HG03139 (cell line): ENCODE measurements around the gene TCF12.
"Not testable (repeated sequence)": the region's sequence is repeated elsewhere in the genome, so short reads cannot be mapped to it uniquely, and the experiment has no call there.

Experiments used
- ATAC-seq: cut with Tn5 transposase; IDR thresholded peaks from one replicate; pipeline ENCODE4 v1.9.1; 2021; ENCODE audit not compliant: unreplicated experiment

TCF12 gene

DNA sequence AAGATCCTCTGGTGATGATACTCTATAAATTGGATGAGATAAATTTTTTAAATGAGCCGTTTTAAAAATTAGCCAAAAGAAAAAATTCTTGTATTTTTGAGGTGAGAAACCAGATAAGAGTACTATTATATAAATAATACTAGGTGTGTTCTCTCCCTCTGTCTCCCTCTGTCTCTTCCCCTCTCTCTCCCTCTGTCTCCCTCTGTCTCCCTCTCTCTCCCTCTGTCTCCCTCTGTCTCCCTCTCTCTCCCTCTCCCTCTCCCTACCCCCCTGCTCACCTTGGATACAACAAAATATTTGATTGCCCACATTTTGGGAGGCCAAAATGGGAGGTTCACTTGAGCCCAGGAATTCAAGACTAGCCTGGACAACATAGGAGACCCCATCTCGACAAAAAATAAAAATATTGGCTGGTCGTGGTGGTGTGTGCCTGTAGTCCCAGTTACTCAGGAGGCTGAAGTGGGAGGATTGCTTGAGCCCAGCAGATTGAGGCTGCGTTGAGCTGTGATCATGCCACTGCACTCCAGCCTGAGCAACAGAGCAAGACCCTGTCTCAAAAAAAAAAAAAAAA is 168.5 kb downstream of the TCF12 start:
- ATAC-seq: no peak

DNA sequence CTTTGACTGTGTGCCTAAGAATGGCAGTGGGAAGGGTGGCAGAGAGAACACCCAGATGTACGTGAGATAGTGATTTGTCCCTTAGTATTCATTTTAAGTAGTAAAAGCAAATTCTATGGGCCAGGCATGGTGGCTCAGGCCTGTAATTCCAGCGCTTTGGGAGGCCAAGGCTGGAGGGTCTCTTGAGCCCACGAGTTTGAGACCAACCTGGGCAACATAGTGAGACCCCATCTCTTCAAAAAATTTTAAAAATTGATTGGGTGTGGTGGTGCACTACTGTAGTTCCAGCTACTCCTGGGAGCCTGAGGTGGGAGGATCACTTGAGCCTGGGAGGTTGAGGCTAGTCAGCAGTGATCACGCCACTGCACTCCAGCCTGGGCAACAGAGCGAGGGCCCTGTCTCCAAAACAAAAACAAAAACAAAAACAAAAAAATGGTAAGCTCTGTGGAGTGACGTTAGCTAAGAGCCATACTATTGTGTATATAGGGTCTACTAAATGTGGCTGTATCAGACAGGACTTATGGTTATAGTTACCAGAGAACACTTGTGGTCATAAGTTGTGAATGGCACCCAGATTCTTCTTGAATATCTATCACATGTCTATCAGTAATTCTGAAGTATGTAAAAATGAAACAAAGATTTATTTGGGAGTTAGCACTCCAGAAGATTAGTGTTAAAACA is 171.5 kb downstream of the TCF12 start:
- no peak for ATAC-seq

DNA sequence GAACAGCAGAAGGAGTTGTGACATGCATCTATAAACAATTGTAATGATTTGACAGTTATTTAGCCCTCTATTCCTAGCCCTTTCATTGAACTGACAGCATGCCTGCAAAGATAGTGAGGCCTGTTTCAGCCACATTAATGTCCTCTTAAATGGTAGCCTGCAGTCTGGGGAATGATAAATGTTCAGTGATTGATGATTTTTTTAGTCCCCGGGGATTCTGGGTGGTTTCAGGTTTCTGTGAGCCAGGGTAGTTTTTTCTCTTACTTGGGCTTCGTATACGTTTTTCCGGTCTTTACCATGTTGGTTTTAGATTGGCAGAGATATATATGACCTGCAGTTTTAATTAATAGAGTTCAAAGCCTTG is 172.0 kb downstream of the TCF12 start:
- no peak for ATAC-seq

DNA sequence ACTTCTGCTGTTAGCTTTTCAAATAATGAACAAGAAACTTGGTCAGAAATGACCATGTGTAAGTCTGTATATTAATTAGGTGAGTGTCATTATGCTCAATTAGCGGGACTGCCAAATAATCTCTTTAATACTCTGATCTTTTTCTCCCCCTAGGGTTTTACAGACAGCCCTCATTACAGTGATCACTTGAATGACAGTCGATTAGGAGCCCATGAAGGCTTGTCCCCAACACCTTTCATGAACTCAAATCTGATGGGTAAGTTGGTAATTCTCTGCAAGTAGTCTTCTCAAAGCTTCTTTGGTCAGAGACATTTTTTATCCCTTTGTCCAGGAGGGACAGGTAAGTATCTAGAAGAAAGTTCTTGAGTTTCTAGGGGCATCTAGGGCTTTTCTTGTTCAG is 173.2 kb downstream of the TCF12 start:
- ATAC-seq: no peak

DNA sequence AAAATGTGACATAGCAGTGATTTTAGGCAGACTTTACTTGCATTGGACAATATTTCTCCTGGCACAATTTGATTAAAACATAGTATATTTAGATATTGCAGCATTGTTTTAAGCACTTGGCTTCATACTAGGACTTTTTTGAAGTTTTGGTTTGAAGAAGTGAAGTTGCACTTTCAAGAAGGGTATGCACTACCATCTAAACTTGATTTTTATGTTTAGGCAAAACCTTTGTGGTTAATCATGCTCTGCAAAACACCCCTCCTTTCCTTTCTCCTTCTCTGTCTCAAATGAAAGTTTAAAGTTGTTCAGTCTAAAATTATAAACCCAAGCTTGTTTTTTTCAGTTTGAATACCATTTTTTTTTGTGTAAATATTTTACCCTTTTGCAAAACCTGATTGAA is 173.8 kb downstream of the TCF12 start:
- no peak for ATAC-seq

DNA sequence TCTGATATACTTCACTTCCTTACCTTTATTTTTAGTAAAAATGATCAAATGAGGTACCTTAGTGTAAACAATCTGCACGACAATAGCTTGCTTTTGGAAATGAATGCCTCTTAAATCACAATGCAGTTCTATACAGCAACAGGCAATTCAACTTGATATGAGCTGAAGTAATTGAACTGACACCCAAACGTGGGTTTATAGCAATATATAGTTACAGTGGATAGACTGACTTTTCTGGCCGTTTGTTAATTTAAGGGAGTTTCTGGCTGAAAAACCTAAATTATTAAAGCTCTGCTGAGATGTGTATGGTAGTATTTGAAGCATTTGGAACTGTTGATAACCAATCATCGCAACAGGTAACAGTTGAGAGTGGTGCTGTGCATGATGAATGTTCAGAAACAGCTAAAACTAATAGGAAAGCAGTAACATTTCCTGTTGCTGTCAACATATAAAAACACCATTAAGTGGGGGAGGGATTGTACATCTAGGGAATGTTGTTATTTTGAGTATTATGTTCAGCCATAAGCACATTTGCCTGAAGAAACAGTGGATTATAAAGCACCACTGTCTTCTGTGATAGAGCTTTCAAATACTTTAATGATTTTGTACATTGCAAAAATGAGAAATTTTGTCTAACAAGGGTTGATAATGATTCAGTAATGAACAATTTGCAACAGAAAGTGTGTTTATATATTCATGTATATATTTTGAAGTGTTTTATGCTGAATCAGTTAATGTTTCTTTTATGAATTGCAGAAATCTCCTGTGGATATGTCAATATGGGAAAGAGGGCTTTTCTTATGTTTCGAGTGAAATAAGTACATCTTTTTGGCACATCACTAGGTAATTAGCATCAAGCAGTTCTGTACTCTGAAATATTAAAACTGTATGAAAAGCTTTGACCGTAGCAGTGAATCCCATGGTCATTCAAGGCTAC is 176.1 kb downstream of the TCF12 start:
- ATAC-seq: no peak

DNA sequence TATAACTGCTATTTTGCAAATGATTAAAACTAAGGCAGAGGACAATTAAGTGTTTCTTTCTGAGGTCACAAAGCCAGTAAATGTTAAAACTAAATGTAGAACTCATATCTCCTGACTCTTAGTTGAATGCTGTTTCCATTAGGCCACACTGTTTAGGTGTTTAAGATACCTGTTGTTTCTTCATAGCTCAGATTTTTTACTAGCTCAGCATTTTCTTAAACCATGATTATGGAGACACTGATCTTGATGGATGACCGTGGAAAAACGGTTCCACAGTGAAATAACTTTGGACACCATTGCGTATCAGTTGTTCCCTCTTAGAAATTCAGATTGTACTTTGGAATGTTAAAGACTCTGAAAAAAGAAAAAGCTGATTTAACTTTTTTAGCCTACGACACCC is 177.5 kb downstream of the TCF12 start:
- ATAC-seq: no peak

DNA sequence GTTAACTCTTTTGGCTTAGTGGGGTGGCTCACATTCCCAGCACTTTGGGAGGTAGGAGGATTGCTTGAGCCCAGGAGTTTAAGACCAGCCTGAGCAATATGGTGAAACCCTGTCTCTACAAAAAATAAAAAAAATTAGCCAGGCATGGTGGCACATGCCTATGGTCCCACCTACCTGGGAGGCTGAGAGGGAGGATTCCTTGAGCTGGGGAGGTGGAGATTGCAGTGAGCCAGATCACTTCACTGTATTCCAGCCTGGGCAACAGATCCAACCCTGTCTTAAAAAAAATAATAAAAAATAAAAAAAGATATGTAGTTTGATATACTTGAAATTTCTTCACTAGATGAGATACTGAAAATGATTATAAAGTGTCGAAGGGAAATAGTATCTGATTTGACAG is 178.8 kb downstream of the TCF12 start:
- ATAC-seq: no peak

DNA sequence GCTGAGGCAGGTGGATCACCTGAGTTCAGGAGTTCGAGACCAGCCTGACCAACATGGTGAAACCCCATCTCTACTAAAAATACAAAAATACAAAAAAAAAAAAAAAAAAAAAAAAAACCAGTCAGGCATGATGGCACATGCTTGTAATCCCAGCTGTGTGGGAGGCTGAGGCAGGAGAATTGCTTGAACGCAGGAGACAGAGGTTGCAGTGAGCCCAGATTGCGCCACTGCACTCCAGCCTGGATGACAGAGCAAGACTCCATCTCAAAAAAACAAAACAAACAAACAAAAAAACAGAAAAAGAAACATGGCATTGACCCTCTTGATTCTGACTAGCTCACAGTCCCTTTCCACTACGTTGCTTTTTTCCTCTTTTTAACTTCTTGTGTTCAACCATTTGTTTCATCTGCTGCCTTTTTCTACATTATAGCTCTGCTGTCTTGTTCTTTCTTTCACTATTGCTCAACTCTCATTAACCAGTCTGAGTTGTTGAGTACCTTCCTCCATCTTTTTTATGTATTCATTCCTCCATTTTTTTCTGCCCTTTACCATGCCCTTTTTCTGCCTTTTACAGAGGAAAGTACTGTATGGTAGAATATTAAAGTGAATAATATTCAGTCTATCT is 179.6 kb downstream of the TCF12 start:
- ATAC-seq: not testable (repeated sequence)

DNA sequence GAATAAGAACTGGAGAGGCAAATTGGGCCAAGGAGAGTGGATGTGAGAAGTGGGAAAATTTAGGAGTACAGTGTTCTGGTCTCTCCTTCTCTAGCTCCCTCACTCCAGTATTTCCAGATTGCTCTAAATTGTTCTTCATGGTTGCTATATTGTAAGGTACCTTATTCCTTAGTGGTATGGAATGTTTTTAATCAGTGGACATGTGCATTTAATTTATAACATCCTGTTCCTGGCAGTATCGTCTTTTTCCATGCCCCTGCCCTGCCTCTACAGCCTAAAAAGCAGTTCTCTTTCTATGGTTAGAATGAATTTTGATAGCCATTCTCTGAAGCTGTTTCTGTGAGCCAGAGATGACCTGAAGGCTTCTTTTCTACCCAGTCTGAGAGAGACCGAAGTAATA is 180.5 kb downstream of the TCF12 start:
- no peak for ATAC-seq

DNA sequence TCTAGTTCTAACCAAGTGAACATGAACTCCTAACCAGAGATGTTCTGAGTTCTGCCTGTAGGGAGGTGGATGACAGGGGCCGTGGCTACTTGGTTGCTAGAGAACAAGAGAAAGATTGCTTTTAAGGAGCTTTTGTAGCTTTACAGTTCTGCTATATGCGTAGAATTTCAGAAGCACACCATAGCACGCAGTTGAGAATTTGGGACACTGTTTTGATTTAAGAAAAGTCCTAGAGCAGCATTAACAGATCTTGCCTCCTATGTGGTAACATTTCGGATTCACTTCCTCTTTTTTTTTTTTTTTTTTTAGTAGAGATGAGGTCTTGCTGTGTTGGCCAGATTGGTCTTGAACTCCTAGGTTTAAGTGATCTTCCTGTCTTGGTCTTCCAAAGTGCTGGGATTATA is 181.7 kb downstream of the TCF12 start:
- no peak for ATAC-seq

DNA sequence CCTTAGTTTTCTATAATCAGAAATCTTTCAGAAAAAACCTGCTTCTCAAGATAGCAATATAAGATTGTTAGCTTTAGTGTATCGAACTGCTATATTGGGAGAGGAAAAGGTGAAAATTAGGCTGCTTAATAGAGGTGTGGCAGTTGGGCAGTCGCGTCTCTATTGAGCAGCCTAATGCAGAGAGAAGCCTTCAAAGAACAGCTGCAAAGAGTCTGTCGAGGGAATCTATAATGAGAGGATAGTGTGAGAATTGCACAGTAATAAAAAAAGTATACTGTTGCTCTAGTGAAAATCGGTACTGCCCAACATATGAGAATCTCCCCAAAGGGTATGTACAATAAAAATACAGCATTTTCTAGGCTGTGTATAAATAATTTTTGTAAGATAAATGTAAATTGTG is 184.4 kb downstream of the TCF12 start:
- no peak for ATAC-seq

DNA sequence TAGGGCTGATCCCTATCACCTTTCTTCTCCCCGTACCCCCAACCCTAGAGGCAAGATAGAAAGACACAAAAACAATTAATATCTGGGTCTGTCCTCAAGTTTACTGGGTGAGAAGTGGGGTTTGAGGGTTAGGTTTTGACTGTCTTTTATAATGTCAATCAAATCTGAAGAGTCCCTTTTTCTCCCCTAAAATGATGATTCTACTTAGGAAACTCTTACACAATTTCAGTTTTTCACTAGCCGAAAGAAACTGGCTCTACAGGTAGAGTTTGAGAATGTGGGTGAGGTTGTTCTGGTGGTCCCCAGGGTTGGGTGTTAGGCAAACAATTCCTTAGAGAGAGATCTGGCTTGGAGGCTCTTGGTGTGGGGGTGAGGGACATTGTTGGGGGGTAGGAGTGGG is 189.9 kb downstream of the TCF12 start:
- ATAC-seq: no peak

DNA sequence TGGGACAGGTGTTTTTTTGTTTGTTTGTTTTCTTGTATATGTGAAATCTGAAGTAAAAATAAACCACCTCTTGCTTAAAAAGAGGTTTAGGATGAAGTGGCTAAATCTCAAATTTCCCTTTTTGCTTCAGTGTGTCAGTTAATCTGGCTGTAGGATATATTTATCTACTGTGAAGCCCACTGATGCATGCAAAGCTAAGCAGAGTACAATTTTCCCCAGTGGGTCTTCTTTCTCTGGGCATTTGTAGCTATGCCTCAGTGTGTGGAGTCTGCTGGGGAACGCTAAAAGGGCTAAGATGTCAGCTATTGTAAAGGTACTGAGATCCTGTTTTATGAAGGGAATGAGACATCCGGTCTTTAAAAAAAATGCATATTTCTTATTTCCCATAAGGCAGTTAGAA is 190.6 kb downstream of the TCF12 start:
- no peak for ATAC-seq

DNA sequence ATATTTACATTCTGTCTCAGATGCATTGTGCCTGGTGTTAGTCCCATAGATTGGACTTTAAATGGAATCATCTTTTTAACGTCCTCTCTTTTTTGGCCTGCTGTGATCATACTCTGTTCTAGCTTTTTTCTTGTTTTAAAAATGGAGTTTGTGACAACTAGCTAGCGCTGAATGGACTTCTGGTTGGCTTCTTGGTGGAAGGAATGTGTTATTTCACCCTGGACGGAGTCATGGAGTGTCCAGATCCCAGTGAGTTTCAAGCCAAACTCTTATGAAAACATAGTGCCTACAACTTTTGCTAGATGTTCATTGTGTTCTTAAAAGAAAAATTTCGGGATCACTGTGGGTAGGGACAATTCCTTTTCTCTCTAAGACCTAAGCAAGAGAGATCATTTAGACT is 192.6 kb downstream of the TCF12 start:
- no peak for ATAC-seq

DNA sequence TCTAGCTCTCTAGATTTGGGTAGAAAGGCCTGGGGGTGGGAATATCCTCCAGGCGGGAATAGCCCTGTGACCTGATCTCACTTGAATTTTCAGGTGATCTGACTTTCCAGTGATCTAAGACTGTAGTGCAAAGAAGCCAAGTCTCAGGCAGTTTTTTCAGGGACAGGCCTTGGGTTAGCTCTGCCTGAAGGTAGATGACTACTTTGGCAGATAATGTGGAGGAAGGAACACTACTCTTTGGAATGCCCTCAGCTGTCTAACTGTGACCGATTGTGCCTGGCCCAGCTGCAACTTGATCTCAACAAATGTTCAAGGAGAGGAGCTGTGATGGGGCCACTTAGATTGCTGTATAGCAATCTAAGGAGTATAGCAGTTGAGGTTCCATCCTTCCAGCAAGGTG is 193.7 kb downstream of the TCF12 start:
- no peak for ATAC-seq

DNA sequence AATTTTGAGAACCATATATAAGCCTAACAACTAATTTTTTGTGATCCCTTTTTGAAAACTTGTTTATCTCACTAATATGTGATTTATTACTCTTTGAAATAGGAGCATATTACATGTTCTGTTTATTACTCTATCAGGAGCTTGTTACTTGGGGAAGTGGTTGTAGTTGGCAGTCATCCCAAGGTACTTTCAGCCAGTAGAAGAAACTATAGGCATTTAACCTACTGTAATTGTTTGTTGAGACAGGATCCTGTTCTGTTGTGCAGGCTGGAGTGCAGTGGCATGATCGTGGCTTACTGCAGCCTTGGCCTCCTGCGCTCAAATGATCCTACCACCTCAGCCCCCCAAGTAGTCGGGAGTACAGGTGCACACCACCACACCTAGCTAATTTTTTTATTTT is 195.6 kb downstream of the TCF12 start:
- ATAC-seq: no peak

DNA sequence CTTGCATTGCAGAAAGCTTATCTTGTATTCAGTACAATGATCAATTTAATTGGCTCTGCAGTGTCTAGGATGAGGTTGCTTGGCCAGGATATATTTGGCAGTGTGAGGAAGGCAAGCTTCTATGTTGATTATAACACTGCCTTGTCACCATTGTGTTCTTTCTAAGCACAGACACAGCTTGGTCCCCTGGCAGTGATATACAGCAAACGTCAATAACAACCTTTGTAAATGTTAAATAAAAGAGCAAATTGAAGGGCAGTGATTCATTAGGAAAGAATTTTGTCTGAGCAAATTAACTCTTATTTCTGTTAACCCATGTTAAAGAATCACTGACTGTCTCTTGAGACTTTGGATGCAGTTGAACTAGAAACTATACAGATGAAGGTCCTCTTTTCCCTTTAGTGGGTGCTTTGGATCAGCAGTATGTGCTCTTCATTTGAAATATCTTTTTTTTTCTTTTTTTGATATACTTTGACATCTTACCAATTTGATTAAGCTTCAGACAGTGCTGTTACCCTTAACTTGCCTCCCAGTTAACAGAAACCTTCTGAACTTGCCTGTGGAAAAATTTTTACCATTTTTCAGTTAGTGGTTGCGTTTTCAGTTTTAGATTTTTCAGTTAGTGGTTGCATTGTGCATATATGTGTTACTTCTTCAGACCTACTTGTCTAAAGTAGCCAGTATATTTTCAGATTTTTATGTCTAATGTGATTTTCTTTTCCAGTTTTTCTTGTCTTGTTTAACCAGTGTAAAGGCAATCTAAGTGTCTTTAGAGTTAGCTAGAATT is 199.8 kb downstream of the TCF12 start:
- ATAC-seq: no peak

DNA sequence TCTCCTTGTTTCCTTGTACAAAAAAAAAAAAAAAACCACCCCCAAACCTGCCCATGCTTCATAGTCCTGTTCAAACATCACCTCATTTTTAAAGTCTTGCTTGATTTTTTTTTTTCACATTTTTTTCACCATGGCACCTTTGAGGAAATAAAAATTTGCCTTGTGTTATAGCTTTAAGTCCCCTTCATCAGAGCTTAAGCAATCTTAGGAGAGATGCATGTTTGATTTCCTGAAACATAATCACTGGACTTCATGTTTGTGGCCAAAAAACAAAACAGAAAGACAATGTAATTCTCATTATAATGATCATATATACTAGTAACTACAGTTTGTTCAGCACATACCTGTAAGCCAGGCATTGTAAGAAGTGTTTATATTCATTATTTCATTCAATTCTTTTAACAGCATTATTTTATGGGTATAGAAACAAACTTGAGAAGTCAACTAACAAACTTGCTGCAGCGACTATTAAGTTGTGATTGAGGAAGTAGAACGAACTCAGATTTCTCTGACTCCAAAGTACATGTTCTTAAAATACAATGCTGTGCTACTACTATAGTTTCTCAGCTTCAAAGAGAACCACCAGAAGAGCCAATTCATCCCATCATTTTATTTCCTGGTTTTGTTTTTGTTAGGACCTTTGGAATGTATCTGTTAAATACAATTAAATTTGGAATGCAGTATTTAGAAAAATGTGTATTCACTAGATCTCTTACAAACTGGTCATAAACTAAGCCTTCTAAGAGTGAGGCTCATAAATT is 203.8 kb downstream of the TCF12 start:
- no peak for ATAC-seq

DNA sequence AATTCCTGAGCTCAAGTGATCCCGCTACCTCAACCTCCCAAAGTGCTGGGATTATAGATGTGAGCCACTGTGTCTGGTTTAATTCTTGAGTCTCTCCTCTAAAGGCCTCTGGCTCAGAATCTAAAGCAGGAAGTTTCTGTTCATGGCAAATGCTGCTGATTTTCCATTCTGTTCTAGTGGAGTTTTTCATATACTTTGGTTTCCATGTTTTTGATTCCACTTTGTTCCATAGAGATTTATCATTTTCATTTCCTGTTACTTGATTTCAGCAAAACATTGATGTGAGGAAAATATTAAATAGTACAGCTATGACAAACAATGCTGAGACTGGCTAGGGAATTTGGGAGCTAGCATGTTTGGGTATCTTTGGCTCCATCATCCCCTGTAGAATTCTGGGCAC is 205.6 kb downstream of the TCF12 start:
- no peak for ATAC-seq
